22Rv1 (cell line): ENCODE measurements around the gene BMP4.

Experiments
- ZFX ChIP-seq: fragments of 450-650 bp; IDR thresholded peaks from 2 replicates; pipeline ENCODE4 v1.6.1; 2017; ENCODE audit warnings: antibody characterized with exemption, borderline replicate concordance
- TF ChIP-seq, protein P1 (sequence below): fragments of 450-650 bp; IDR thresholded peaks from 2 replicates; pipeline ENCODE4 v1.5.1; 2017; ENCODE audit warnings: mild to moderate bottlenecking

DNA sequence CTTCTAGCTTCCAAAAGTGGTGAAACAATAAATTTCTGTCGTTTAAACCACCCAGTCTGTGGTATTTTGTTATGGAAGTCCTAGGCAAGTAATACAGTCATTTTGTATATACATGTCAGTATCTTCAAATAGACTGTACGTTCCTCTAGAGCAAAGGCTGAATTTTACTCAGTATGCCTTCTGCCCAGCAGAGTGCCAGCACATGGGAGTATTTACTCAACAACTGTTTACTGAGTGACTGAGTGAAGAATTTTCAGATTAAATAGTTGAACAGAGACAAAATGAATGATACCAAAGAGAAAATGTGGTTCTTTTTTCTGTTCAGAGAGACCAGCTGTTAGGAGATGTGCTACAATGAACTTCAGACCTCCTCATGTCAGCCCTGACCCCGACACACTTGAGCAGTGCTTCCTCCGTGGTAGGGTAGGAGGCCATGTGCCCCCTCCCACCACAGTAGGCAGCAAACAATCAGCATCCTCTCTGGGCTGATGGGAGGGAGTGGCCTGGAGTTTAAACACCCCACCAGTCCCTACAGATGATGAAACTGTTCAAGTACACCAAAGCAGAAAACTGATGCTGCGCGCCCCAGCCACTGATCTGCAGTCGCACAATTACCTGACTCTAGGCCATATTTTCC, 21.7 kb downstream of the BMP4 start:
- TF ChIP-seq, protein P1, sequence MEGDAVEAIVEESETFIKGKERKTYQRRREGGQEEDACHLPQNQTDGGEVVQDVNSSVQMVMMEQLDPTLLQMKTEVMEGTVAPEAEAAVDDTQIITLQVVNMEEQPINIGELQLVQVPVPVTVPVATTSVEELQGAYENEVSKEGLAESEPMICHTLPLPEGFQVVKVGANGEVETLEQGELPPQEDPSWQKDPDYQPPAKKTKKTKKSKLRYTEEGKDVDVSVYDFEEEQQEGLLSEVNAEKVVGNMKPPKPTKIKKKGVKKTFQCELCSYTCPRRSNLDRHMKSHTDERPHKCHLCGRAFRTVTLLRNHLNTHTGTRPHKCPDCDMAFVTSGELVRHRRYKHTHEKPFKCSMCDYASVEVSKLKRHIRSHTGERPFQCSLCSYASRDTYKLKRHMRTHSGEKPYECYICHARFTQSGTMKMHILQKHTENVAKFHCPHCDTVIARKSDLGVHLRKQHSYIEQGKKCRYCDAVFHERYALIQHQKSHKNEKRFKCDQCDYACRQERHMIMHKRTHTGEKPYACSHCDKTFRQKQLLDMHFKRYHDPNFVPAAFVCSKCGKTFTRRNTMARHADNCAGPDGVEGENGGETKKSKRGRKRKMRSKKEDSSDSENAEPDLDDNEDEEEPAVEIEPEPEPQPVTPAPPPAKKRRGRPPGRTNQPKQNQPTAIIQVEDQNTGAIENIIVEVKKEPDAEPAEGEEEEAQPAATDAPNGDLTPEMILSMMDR: no peak
- no peak for TF ChIP-seq ZFX
